ENCODE results near the gene PPP1R7.

- TF ChIP-seq CTCF (IDR thresholded peaks at IDR 0.05; ENCODE audit: low read depth, low read length) (no peak), POLR2A (IDR thresholded peaks at IDR 0.05; ENCODE audit: extremely low read depth, insufficient read length) (no peak)
Observed at GRCh38 chr2:241108271-241109209, 41.7 kb upstream of the PPP1R7 start.

Measured in NB4 (cell line).